Astrocyte of the spinal cord (primary cell): ENCODE data around the gene PNRC2.
"Not testable (repeated sequence)": the region's sequence is repeated elsewhere in the genome, so short reads cannot be mapped to it uniquely, and the experiment has no call there.

Source experiments
- DNase-seq: peaks from one replicate; pipeline ENCODE4 v3.0.0; 2011; ENCODE audit warnings: low read depth, low spot score
- H3K4me3 ChIP-seq: 2 replicates; pipeline ENCODE4 v1.5.1; 2011; ENCODE audit warnings: low read depth, mild to moderate bottlenecking, low read length, moderate library complexity
- in situ Hi-C: cut with HindIII; loops from 2 replicates; pipeline ENCODE4 v1.10.0; 2017; ENCODE audit warnings: low sequenced_read_pairs
- TF ChIP-seq, protein P1 (sequence below): IDR thresholded peaks from 2 replicates; pipeline ENCODE4 v1.5.1; 2012; ENCODE audit warnings: low read depth, mild to moderate bottlenecking, low read length, inconsistent platforms

PNRC2 gene

DNA sequence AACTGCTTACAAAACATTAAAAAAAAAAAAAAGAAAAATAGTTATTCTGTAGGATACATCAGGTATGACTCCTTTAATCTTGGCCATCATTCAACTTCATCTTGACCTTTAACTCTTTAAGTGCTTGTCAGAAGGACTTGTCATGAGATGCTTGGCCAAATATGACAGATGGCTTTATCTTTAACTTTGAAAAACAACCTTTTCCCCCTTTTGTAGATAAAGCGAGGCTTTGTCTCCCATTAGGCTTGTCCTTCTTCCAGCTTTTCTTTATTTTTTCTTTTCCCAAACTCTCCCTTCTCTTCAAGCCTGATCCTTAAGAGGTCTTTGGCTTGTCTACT is 18.2 kb downstream of the PNRC2 start:
- TF ChIP-seq, protein P1, sequence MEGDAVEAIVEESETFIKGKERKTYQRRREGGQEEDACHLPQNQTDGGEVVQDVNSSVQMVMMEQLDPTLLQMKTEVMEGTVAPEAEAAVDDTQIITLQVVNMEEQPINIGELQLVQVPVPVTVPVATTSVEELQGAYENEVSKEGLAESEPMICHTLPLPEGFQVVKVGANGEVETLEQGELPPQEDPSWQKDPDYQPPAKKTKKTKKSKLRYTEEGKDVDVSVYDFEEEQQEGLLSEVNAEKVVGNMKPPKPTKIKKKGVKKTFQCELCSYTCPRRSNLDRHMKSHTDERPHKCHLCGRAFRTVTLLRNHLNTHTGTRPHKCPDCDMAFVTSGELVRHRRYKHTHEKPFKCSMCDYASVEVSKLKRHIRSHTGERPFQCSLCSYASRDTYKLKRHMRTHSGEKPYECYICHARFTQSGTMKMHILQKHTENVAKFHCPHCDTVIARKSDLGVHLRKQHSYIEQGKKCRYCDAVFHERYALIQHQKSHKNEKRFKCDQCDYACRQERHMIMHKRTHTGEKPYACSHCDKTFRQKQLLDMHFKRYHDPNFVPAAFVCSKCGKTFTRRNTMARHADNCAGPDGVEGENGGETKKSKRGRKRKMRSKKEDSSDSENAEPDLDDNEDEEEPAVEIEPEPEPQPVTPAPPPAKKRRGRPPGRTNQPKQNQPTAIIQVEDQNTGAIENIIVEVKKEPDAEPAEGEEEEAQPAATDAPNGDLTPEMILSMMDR, result no peak
- no peak for DNase-seq
- H3K4me3 ChIP-seq, result no peak overlapping the region
- in situ Hi-C loops, result no loop called here

DNA sequence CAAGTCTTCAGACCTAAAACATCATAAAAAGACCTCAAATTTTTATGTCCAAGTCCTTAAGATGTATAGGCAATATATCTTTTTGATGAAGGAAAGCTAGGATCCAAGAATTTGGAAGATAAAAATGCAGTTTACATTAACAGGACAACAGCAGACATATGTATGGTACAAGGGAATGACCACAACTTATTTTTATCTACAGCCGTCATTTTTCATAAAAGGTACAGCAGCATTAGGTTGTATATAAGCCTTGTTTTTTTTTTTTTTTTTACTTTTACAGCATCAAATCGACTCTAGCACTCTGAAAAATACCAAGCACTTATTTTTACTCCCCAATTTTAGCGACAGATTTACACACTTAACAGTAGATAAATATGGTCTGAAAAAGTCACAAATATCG is 19.2 kb downstream of the PNRC2 start:
- TF ChIP-seq, protein P1, result no peak
- DNase-seq, result no peak
- in situ Hi-C loops, result no loop called here
- peak overlapping the region; percentile 87 for H3K4me3 ChIP-seq

DNA sequence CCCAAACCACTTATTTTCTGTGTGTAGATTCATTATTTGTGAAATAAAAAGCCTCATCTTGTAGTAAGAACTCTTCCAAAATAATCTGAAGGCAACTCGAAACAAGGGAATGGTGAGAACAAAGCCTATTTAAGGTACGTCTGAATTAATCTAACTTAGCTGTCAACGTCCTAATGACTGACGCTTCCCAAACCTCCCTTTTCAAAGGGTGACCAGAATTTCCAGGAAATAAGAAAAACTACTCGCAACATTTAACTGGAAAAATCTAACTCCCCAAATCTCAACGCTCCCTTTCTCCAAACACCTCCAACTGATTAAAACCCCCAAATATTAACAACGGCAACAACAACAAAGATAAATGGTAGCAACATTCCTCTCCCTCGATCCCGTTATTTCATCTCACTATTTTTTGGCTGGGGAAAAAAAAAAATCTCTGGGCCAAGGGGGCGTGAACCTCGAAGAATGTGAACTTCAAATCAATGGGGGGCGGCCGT is 19.8 kb downstream of the PNRC2 start:
- TF ChIP-seq, protein P1, result no peak
- no peak for DNase-seq
- in situ Hi-C loops, result no loop called here
- peak overlapping the region; percentile 87 for H3K4me3 ChIP-seq

DNA sequence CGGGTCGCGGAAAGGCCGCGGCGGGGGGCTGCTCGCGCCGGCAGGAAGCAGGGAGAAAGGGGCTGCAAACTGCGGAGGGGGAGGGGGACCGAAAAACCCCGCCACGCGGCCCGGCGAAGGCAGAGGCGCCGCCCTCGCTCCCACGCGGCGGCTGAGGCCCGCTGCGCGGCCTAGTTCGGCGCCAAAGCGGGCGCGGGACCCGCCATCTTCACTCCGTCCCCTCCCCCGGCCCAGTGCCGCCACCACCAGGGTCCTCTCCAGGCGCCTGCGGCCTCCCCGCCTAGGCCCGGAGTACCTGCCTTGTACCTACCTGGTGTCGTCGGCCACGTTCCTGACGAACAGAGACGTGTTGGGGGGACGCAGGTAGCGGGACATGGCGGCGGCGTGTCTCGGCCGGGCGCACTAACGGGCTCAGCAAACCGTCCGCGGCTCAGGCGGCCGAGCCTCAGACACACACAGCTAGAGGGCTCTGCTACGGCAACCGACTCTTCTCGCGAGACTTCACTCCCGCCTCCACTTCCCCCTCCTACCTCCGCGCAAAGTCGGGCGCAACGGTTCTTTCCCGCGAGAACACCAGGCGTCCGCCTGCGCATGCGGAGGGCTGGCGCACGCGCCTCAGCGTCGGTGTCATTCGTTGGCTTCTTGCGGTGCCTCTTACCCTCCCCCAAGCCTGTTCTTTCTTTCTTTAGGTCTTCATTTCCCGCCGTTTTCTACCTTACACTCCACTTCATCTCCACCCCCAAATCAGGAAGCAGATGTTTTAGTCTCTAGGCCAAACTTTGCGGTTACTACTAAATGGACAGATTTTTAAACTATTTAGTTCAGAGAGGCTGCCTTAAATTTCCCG is 20.5 kb downstream of the PNRC2 start, which contains the start of gene SRSF10:
Gene SRSF10, minus strand, starts transcription at position 447 of the 847 bp plus-strand sequence. Its CDS starts 72 bp downstream, at position 375.
- TF ChIP-seq, protein P1, result peak; percentile 44
- DNase-seq, result peak; percentile 98
- in situ Hi-C loops, result no loop called here
- peak within 1 kb of the TSS; percentile 87 for H3K4me3 ChIP-seq

DNA sequence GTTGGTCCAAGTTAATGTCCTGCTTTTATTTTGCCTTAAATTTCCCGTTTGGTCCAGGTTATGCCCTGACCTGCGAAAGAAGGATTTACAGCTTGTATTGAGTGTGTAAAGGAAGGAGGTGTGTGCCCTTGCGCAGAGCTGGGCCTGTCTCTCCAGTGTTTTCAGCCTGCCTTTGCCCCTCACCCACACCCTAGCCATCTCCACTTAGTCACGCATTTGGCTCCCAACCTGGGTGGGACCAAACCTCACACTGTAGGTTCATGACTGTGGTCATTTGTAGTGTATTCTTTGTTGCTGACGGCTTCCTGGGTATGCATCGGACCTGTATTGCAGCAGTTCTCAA is 21.1 kb downstream of the PNRC2 start:
- in situ Hi-C loops, result no loop called here
- peak; percentile 68 for DNase-seq
- TF ChIP-seq, protein P1, result no peak
- peak overlapping the region; percentile 87 for H3K4me3 ChIP-seq

DNA sequence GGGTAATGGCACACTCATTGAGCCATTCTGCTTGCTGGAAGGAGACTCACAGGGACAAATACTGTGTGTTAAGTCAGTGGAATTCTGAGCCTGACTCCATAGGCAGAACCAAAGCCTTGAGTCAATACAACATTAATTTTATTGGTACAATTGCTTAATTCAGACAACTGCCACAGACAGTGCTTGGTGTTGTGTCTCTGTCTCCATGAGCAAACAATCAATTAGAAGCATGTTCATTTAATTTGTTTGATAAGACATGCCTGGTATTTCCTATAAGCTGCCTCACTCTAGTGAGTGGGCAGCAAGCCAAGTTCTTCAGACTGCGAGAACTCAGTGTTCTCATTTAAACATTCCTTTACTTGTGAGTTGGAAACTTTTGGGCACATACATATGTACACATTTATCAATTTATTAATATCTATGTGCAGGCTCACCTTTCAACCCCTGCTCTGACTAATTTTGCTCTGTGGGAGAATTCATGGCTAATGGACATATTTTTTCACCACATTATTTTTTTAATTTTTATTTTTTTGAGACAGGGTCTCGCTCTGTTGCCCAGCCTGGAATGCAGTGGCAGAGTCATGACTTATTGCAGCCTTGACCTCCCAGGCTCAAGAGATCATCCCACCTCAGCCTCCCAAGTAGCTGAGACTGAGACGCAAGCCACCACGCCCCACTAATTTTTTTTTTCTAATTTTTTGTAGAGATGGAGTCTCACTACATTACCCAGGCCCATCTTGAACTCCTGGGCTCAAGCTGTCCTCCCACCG is 25.0 kb downstream of the PNRC2 start:
- peak; percentile 73 for DNase-seq
- in situ Hi-C loops, result no loop called here
- no peak overlapping the region for H3K4me3 ChIP-seq
- TF ChIP-seq, protein P1, result no peak

DNA sequence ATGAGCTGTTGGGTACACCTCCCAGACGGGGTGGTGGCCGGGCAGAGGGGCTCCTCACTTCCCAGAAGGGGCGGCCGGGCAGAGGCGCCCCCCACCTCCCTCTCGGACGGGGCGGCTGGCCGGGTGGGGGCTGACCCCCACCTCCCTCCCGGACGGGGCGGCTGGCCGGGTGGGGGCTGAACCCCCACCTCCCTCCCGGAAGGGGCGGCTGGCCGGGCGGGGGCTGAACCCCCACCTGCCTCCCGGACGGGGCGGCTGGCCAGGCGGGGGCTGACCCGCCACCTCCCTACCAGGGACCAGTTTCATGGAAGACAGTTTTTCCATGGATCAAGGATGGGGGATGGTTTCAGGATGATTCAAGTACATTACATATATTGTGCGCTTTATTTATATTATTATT is 27.4 kb downstream of the PNRC2 start:
- H3K4me3 ChIP-seq, in situ Hi-C loops, DNase-seq: not testable (repeated sequence)
